ENCODE data around the gene KLF11. TPM values are rescaled to one million over a fixed set of nuclear protein-coding genes. Genes with fewer than 3 reads are reported as not detected.

KLF11 gene
- total RNA-seq, 1 experiment from 2014 or later: 10.9 TPM

GRCh38 chr2:10054976-10055375 is 11.6 kb downstream of the KLF11 start:
- ChIA-PET POLR2A (ENCODE audit: unreplicated experiment) (no interaction called here), CTCF (no interaction called here)
- Histone ChIP-seq H3K4me3 (no peak overlapping the region), H3K4me2 (no peak overlapping the region), H3K27me3 (ENCODE audit: insufficient read depth, low read depth) (no peaks in the 10 kb centered on the region), H3F3A (ENCODE audit: insufficient read depth, low read depth) (peaks cover 12% of the 10 kb centered on the region), H3K27ac (no peak overlapping the region), H4K20me1 (ENCODE audit: insufficient read depth) (no peaks in the 10 kb centered on the region; the same call in 1 of the 2 replicates), H3K79me2 (ENCODE audit: low read depth) (0 out of 2 replicates have a peak, but pooled peaks cover under 1% of the 10 kb centered on the region), H2AFZ (no peak overlapping the region), H3K9me3 (ENCODE audit: insufficient read depth, low read depth) (no peaks in the 10 kb centered on the region), H3K9me2 (ENCODE audit: insufficient read depth) (no peaks in the 10 kb centered on the region), H3K4me1 (replicated peaks; ENCODE audit: insufficient read depth) (peaks cover 10% of the 10 kb centered on the region; the same call in 1 of the 2 replicates), H3K36me3 (ENCODE audit: low read depth) (peaks cover 25% of the 10 kb centered on the region; the same call in 1 of the 2 replicates)
- TF ChIP-seq CTCF (conservative IDR thresholded peaks at IDR 0.05) (no peak), EZH2 (IDR thresholded peaks at IDR 0.05; ENCODE audit: low read depth) (no peak)
- BruUV-seq (replicated peaks): no TSS peak
- intact Hi-C loops (cut with micrococcal nuclease; ENCODE audit: unreplicated experiment): loop anchor here (10.0 kb wide), 1 partner anchor 420 kb away; the partner anchor contains the start of gene YWHAQ
- no peak for DNase-seq

DNA sequence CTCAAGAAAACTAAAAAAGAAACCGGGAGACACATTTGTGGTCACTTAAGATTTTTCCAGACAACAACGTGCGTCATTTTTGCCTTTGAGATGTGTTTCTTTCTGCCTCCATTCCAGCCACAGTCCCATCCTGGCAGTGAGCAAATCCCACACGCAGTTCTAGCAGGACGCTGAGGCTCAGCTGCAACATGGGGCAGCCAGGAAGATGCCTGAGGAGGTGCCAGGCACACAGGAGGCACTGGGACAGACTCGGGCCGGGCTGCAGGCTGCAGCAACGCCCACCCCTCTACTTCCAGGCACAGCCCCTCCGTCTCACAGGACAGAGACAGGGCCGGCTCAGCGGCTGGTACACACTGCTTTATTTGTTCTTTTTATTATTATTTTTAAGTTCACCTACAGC is 13.1 kb downstream of the KLF11 start:
- TF ChIP-seq CTCF (conservative IDR thresholded peaks at IDR 0.05) (no peak), EZH2 (IDR thresholded peaks at IDR 0.05; ENCODE audit: low read depth) (no peak)
- Histone ChIP-seq H3K36me3 (ENCODE audit: low read depth) (peaks cover 24% of the 10 kb centered on the region; the same call in 1 of the 2 replicates), H3K4me3 (no peak overlapping the region), H3K27me3 (ENCODE audit: insufficient read depth, low read depth) (no peaks in the 10 kb centered on the region), H3K9me3 (ENCODE audit: insufficient read depth, low read depth) (no peaks in the 10 kb centered on the region), H3K9me2 (ENCODE audit: insufficient read depth) (no peaks in the 10 kb centered on the region), H2AFZ (no peak overlapping the region), H3F3A (ENCODE audit: insufficient read depth, low read depth) (peaks cover 12% of the 10 kb centered on the region), H3K4me1 (replicated peaks; ENCODE audit: insufficient read depth) (peaks cover 10% of the 10 kb centered on the region; the same call in 1 of the 2 replicates), H4K20me1 (ENCODE audit: insufficient read depth) (no peaks in the 10 kb centered on the region), H3K27ac (no peak overlapping the region), H3K4me2 (peak overlapping the region; percentile 81; the same call in 1 of the 2 replicates), H3K79me2 (ENCODE audit: low read depth) (no peaks in the 10 kb centered on the region)
- no peak for DNase-seq
- BruUV-seq (replicated peaks): no TSS peak
- POLR2A ChIA-PET (ENCODE audit: unreplicated experiment): no interaction called here
- CTCF ChIA-PET: interaction anchor here (0.8 to 1.6 kb wide), 3 partner anchors 41 to 378 kb away, joined by 3 to 6 read pairs (median 4); no protein-coding TSS in a partner anchor
- intact Hi-C loops (cut with micrococcal nuclease; ENCODE audit: unreplicated experiment): loop anchor here (10.0 kb wide), 1 partner anchor 422 kb away; the partner anchor contains the start of gene YWHAQ

- DNase-seq: peak; percentile 63 to 76
- no peaks in the 10 kb centered on the region for H3K79me2 ChIP-seq (ENCODE audit: low read depth)
- H3K4me1 ChIP-seq (replicated peaks; ENCODE audit: insufficient read depth): peaks cover 10% of the 10 kb centered on the region; the same call in 1 of the 2 replicates
- TF ChIP-seq CTCF (conservative IDR thresholded peaks at IDR 0.05): no peak
- no peak for TF ChIP-seq EZH2 (IDR thresholded peaks at IDR 0.05; ENCODE audit: low read depth)
- H3K4me2 ChIP-seq: peak overlapping the region; percentile 81
- H3K27ac ChIP-seq: no peak overlapping the region
- H4K20me1 ChIP-seq (ENCODE audit: insufficient read depth): no peaks in the 10 kb centered on the region
- intact Hi-C loops (cut with micrococcal nuclease; ENCODE audit: unreplicated experiment): loop anchor here (10.0 kb wide), 1 partner anchor 423 kb away; the partner anchor contains the start of gene YWHAQ
- no peaks in the 10 kb centered on the region for H3K9me2 ChIP-seq (ENCODE audit: insufficient read depth)
- H2AFZ ChIP-seq: peak overlapping the region; percentile 73
- no TSS peak for BruUV-seq (replicated peaks)
- no peaks in the 10 kb centered on the region for H3K9me3 ChIP-seq (ENCODE audit: insufficient read depth, low read depth)
- POLR2A ChIA-PET (ENCODE audit: unreplicated experiment): interaction anchor here (0.6 kb wide), 3 partner anchors 134 to 304 kb away, joined by 3 to 10 read pairs (median 5); no protein-coding TSS in a partner anchor
- peak overlapping the region; percentile 50; the same call in 1 of the 2 replicates for H3K4me3 ChIP-seq
- peaks cover 21% of the 10 kb centered on the region; the same call in 1 of the 2 replicates for H3K36me3 ChIP-seq (ENCODE audit: low read depth)
- CTCF ChIA-PET: interaction anchor here (0.8 to 1.6 kb wide), 4 partner anchors 9 to 377 kb away, joined by 3 to 6 read pairs (median 5); no protein-coding TSS in a partner anchor
- H3K27me3 ChIP-seq (ENCODE audit: insufficient read depth, low read depth): no peaks in the 10 kb centered on the region
- H3F3A ChIP-seq (ENCODE audit: insufficient read depth, low read depth): peaks cover 12% of the 10 kb centered on the region
Measured at GRCh38 chr2:10057231-10058107, 14.1 kb downstream of the KLF11 start.

Measured in PC-9 (cell line).